Fibroblast of the aortic adventitia (primary cell): Measurements from ENCODE around the gene SUPT4H1. TPM values are rescaled to one million over a fixed set of nuclear protein-coding genes. Genes with fewer than 3 reads are reported as not detected.

Experiments
- DNase-seq: peaks from one replicate; pipeline ENCODE4 v3.0.0-alpha.2; 2010; ENCODE audit warnings: low read depth
- H3K4me3 ChIP-seq: 2 replicates; pipeline ENCODE4 v1.5.1; 2011; ENCODE audit warnings: low read depth, mild to moderate bottlenecking, control low read depth, low read length, moderate library complexity
- total RNA-seq: library from RNA; depleted of rRNA; stranded (reverse); fragments of >200 nt; gene quantifications from 2 replicates; pipeline ENCODE4 v1.2.3, GENCODE V29; 2012; ENCODE audit warnings: low replicate concordance
- TF ChIP-seq, protein P1 (sequence below): IDR thresholded peaks from 2 replicates; pipeline ENCODE4 v1.5.1; 2011; ENCODE audit warnings: mild to moderate bottlenecking, low read length, control low read depth, inconsistent platforms; ENCODE audit not compliant: insufficient read depth

SUPT4H1 gene
- total RNA-seq, 1 donor: 34.9 TPM

DNA sequence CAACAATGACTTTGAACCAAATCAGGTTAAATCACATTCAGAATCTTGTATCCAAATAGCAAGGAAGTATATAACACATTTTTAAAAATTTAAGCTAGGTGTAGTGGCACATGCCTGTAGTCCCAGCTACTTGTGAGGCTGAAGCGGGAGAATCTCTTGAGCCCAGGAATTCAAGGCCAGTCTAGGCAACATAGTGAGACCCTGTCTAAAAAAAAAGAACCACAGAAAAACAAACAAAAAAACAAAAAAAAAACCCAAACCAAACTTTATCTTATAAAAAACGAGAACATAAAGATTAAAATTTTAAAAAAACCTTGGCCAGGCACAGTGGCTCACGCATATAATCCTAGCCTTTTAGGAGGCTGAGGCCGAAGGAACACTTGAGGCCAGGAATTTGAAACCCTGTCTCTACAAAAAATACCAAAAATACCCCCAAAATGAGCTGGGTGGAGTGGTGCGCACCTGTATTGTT, 11.6 kb downstream of the SUPT4H1 start:
- TF ChIP-seq, protein P1, sequence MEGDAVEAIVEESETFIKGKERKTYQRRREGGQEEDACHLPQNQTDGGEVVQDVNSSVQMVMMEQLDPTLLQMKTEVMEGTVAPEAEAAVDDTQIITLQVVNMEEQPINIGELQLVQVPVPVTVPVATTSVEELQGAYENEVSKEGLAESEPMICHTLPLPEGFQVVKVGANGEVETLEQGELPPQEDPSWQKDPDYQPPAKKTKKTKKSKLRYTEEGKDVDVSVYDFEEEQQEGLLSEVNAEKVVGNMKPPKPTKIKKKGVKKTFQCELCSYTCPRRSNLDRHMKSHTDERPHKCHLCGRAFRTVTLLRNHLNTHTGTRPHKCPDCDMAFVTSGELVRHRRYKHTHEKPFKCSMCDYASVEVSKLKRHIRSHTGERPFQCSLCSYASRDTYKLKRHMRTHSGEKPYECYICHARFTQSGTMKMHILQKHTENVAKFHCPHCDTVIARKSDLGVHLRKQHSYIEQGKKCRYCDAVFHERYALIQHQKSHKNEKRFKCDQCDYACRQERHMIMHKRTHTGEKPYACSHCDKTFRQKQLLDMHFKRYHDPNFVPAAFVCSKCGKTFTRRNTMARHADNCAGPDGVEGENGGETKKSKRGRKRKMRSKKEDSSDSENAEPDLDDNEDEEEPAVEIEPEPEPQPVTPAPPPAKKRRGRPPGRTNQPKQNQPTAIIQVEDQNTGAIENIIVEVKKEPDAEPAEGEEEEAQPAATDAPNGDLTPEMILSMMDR: no peak
- no peak for DNase-seq

DNA sequence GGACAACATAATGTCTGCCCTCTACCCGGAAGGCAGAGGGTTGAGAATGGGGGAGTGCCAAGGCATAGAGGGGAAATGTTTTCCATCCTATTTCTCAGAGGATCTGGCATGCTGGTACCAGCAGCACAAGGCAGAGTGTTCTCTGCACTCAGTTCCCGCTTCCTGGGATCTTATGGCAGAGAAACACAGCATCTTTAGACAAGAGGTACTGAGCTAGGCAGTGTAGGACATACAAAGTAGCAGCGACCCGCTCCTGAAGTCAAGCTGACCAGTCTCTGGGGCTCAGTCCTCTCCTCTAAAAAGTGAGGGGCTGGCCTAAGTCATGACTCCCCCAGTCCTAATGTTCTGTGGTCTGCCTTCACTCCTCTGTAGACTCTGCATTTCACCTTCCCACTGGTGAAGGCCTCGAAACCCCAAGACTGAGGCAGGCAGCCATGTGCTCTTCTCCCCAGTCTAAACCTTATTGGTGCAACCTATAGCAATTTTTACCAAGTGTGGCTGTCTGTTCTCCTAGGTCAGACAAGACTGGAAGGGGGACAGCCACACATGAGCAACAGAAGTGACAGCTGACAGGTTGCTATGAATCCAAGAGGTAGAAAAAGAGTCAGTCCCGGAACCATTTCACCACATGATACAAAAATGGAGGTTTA, 12.1 kb downstream of the SUPT4H1 start:
- DNase-seq: no peak
- H3K4me3 ChIP-seq: no peak overlapping the region
- TF ChIP-seq, protein P1: no peak

More for the DNA sequence above, 11.6 kb downstream of the SUPT4H1 start:
- no peak overlapping the region for H3K4me3 ChIP-seq

DNA sequence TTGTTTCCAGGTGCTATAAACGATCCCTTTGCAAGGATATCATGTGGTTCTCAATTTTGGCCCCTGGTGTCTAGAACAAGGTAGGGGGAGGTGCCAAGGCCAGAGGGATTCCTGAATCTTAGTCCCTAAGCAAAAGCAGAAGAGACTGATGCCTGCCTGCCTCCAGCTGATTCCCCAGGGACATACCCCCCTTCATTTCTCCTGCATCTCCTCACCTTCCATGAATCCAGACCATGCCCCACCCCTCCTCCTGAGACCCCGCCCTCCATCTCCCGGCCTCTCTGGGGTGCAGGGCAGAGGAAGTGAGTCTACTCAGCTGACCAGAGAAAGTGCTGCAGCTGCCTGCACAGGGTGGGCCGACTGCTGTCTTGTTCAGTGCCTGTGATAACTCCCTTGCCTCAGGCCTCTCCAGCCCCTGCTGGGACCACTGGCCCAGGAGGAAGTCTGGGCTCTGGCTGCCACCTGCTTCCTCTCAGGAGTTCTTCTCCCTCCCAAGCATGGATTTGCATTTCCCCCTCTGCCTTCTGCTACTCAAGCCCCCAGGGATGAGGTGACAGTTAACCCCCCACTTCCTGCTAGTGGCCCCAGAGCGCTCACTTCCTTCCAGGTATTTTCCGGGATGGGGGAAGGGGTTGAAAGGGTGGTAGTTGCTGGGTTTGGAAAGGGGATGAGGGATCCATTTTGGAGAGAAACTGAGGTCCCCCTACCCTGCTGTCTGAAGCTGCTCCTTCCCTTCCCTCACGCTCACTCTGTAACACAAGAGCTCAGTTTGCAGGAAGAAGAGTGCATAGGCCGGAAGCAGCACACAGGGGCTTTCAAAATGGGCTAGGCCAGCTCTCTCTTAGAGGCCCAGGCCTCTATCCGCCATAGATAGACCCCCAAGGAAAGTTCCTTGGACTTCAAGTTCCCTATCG, 12.9 kb downstream of the SUPT4H1 start:
- TF ChIP-seq, protein P1: no peak
- DNase-seq: peak; percentile 40
- H3K4me3 ChIP-seq: no peak overlapping the region

DNA sequence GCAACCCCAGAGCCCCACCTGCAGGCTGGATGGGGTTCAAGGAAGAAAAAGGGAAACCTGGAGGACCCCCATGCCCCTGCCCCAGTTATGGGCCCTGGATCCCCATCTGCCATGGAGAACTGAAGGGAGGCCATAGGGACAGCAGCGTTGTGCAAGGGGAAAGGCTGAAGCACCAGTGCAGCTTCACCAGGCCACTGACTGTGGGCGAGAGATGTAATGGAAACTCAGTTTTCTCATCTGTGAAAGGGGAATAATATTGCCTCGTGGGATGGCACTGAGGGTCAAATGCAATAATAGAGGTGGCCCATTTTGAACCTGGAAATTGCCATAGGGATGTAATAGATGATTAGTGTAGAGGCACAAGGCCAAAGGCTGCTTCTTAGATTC, 13.6 kb downstream of the SUPT4H1 start:
- no peak overlapping the region for H3K4me3 ChIP-seq
- DNase-seq: no peak
- TF ChIP-seq, protein P1: no peak

DNA sequence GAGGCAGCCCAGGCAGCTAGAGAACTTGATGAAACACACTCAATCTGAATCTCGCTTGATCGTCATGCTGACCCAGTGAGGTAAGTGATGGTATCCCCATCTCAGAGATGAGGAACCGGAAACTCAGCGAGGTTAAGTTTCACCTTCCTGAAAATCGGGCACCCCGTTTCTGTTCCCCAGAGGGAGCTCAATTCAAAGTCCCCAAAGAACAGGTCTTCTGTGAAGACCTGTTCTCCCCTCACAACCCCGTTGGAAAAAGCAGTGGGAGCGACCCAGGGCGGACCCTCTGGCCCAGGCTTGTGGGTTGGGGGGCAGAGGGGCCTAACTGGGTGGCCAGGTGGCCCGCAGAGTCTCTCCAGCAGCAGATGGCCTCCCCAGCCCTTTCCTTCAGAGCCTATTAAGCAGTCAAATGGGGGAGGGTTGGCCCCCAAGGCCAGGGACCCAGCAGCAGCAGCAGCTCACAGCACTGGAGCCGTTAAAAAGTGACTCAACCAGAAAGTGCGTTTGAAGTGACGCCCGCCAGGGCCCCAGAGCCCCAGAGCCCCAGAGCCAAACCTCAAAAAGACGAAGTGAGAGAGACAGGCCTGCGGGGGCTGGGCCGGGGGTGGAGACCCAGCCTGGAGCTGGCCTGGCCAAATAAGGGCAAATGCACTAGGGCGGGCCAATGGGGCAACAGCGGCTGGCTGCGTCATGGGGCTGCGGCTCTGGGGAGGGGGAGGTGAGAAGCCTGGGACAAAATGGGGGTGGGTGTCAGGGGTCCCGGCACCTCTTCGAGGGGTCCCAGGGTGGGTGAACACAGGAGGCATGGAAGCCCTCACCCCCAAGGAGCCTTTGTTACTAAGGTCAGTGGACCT, 14.2 kb downstream of the SUPT4H1 start:
- DNase-seq: peak; percentile 72
- TF ChIP-seq, protein P1: no peak
- no peak overlapping the region for H3K4me3 ChIP-seq

DNA sequence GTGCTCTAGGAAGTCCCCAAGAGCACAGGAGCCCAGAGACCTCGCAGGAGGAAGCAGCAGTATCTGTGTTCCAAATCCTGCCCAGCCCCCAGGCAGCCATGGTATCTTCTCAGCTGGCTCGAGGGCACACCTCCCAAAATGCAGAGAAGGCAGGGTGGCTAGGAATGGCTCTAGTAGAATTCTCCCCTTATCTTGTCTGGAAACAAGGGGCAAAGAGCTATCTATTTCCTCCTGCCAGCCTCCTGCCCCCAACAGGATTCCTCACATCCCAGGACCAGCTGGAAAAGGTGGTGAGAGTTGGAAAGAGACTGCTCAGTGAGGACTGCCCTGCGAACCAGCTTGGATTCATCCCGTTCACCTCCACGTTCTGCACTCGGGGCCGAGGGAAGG, 14.8 kb downstream of the SUPT4H1 start:
- no peak for DNase-seq
- TF ChIP-seq, protein P1: no peak
- no peak overlapping the region for H3K4me3 ChIP-seq
